DLD1 (cell line): ENCODE data around the gene ACTN1.

Source experiments
- in situ Hi-C: cut with HindIII; loops from 2 replicates; pipeline ENCODE4 v1.10.0; 2017; ENCODE audit warnings: low sequenced_read_pairs

ACTN1 gene

GRCh38 chr14:68922201-68922621, 56.9 kb downstream of the ACTN1 start:
- in situ Hi-C loops = no loop called here

GRCh38 chr14:68921666-68922065, 57.4 kb downstream of the ACTN1 start:
- in situ Hi-C loops = no loop called here

- in situ Hi-C loops = no loop called here
These were observed 58.1 kb downstream of the ACTN1 start for GRCh38 chr14:68921049-68921448.

GRCh38 chr14:68919129-68919927, 59.8 kb downstream of the ACTN1 start:
- in situ Hi-C loops = no loop called here

- in situ Hi-C loops = no loop called here
These were observed 60.5 kb downstream of the ACTN1 start for GRCh38 chr14:68918612-68919011.

GRCh38 chr14:68916358-68916941, 62.7 kb downstream of the ACTN1 start:
- in situ Hi-C loops = no loop called here

GRCh38 chr14:68913516-68913915, 65.6 kb downstream of the ACTN1 start:
- in situ Hi-C loops = no loop called here

- in situ Hi-C loops = no loop called here
These were observed 67.4 kb downstream of the ACTN1 start for GRCh38 chr14:68911594-68912227.

- in situ Hi-C loops = no loop called here
These were observed 68.6 kb downstream of the ACTN1 start for GRCh38 chr14:68910540-68910939.

GRCh38 chr14:68908803-68909202, 70.3 kb downstream of the ACTN1 start:
- in situ Hi-C loops = no loop called here

- in situ Hi-C loops = no loop called here
These were observed 70.9 kb downstream of the ACTN1 start for GRCh38 chr14:68908201-68908600.

- in situ Hi-C loops = no loop called here
These were observed 72.7 kb downstream of the ACTN1 start for GRCh38 chr14:68906439-68906838.

GRCh38 chr14:68905107-68905895, 73.8 kb downstream of the ACTN1 start:
- in situ Hi-C loops = no loop called here

GRCh38 chr14:68902357-68902756, 76.7 kb downstream of the ACTN1 start:
- in situ Hi-C loops = no loop called here

- in situ Hi-C loops = loop anchor here (25.0 kb wide), 1 partner anchor 188 kb away; no protein-coding TSS in a partner anchor
These were observed 80.0 kb downstream of the ACTN1 start for GRCh38 chr14:68899033-68899603.

- in situ Hi-C loops = loop anchor here (25.0 kb wide), 1 partner anchor 189 kb away; no protein-coding TSS in a partner anchor
These were observed 80.7 kb downstream of the ACTN1 start for GRCh38 chr14:68898248-68899032.

GRCh38 chr14:68897559-68898155, 81.4 kb downstream of the ACTN1 start:
- in situ Hi-C loops = loop anchor here (25.0 kb wide), 1 partner anchor 190 kb away; no protein-coding TSS in a partner anchor

- in situ Hi-C loops = loop anchor here (25.0 kb wide), 1 partner anchor 191 kb away; no protein-coding TSS in a partner anchor
These were observed 83.0 kb downstream of the ACTN1 start for GRCh38 chr14:68896132-68896531.
